KMS-11 (cell line): ENCODE measurements around the gene RBMS3.

Experiments
- H2AFZ ChIP-seq: fragments of 200-600 bp; sonication (generic); 2 replicates; pipeline ENCODE4 v1.6.1; 2016; ENCODE audit warnings: antibody characterized with exemption, mixed run types, low read depth
- H3K27ac ChIP-seq: fragments of 200-600 bp; sonication (generic); 2 replicates; pipeline ENCODE4 v1.6.1; 2016; ENCODE audit warnings: mild to moderate bottlenecking, mixed run types
- H3K27me3 ChIP-seq: fragments of 200-600 bp; sonication (generic); 2 replicates; pipeline ENCODE4 v1.6.1; 2017; ENCODE audit warnings: mild to moderate bottlenecking, low read depth, mixed run types, moderate library complexity; ENCODE audit not compliant: insufficient read depth
- H3K36me3 ChIP-seq: fragments of 200-600 bp; sonication (generic); 2 replicates; pipeline ENCODE4 v1.6.1; 2017; ENCODE audit warnings: mild to moderate bottlenecking, mixed run types; ENCODE audit not compliant: insufficient read depth
- H3K4me1 ChIP-seq: fragments of 200-600 bp; sonication (generic); 2 replicates; pipeline ENCODE4 v1.6.1; 2016; ENCODE audit warnings: mild to moderate bottlenecking, low read depth, mixed run types; ENCODE audit not compliant: poor library complexity, severe bottlenecking
- H3K4me2 ChIP-seq: fragments of 200-600 bp; sonication (generic); 2 replicates; pipeline ENCODE4 v1.7.0; 2016; ENCODE audit warnings: mild to moderate bottlenecking, mixed run types
- H3K4me3 ChIP-seq: fragments of 200-600 bp; sonication (generic); IDR thresholded peaks from 2 replicates; pipeline ENCODE4 v1.6.1; 2017; ENCODE audit warnings: low read depth, low read length, mixed read lengths; ENCODE audit not compliant: insufficient read depth
- H3K79me2 ChIP-seq: fragments of 200-600 bp; sonication (generic); 2 replicates; pipeline ENCODE4 v1.6.1; 2016; ENCODE audit warnings: low read depth, mixed run types; ENCODE audit not compliant: insufficient read depth
- H3K9ac ChIP-seq: fragments of 200-600 bp; sonication (generic); 2 replicates; pipeline ENCODE4 v1.6.1; 2016; ENCODE audit warnings: mild to moderate bottlenecking, mixed run types
- H4K20me1 ChIP-seq: fragments of 200-600 bp; sonication (generic); 2 replicates; pipeline ENCODE4 v1.6.1; 2016; ENCODE audit warnings: mild to moderate bottlenecking, mixed run types; ENCODE audit not compliant: insufficient read depth
- CTCF ChIP-seq: fragments of 200-600 bp; sonication (generic); conservative IDR thresholded peaks from 2 replicates; pipeline ENCODE4 v1.6.1; 2017; ENCODE audit warnings: low read depth, mild to moderate bottlenecking, antibody characterized with exemption, low read length, moderate library complexity, mixed read lengths

The RBMS3 gene

DNA sequence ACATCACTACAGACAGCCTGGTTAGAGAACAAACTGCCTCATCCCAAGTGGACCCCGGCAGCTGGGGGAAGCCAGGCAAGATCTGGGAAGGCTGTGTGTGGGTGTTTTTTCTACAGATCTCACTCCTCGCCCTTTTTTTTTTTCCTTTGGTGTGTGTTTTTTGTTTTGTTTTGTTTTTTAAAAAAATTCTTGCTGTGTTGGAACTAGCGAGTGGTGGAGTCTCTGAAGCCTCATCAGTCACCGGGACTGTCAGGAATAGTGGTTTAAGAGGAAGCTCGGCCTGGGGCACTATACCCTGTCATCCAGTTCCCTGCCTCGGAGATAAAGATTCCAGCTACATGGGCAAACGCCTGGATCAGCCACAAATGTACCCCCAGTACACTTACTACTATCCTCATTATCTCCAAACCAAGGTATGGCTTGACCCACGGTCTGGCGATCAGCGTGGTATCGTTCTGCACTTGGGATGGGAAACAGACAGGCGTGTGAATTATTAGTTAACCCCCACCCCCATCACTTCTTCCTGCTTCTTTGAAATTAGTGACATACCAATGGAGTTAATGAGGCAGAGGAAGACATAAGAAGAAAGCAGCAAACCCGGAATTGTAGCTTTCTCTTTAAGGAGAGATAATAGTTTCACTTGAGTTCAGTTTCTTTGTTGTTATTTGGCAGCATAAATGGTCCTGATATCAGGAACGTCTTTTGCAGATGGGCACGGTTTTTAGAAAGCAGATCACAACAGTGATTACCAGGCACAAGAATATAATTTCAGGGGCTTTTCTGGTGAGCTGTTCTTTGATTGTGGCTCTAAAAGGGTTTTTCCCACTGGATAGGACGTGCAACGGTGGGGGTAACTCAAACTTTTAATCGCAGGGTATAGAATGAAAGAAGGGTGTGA lies 722 bp downstream of the RBMS3 start:
- Histone ChIP-seq H2AFZ (no peak overlapping the region), H3K27me3 (no peaks in the 10 kb centered on the region), H3K27ac (no peak overlapping the region), H3K79me2 (no peaks in the 10 kb centered on the region), H4K20me1 (no peaks in the 10 kb centered on the region), H3K4me3 (no peak overlapping the region), H3K36me3 (no peaks in the 10 kb centered on the region), H3K9ac (no peak overlapping the region), H3K4me1 (no peaks in the 10 kb centered on the region), H3K4me2 (no peak overlapping the region)
- TF ChIP-seq CTCF = no peak

DNA sequence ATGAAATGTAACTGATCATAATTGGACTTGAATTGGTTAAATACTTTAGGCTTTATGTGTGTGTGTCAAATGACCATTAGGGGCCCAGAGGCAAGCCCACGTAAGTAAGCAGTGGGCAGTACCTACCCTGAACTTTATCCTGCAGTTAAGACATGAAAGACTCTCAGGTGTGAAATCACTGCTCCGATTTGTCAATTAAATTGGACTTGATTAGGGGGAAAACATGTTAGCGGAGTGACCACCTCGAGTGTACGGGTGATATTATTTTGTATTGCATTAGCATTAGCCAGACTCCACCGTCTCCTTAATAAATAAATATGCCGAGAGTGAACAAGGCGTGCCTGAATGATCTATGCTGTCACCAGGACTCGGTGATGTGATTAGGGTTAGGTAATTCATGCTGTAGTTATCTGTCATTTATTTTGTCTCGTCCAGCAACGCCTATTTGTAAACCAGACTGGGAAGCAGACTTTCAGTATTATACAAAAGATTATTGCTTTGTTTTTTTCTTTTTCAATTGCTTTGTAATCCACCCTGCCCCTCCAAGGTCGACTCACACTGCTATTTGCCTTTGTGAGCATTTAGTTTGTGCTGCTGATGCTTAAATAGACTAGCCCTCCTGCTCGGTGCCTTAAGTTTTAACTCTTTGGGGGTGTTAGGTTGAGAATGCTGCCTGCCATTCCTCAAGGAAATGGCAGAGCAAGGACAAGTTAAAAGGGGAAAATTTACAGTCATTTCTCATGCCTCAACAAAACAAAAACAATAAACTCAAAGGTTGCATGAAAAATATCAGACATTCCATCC lies 1.8 kb downstream of the RBMS3 start:
- Histone ChIP-seq H3K4me3 (no peak overlapping the region), H3K4me2 (no peak overlapping the region), H3K9ac (no peak overlapping the region), H3K27me3 (no peaks in the 10 kb centered on the region), H3K79me2 (no peaks in the 10 kb centered on the region), H3K27ac (no peak overlapping the region), H3K4me1 (no peaks in the 10 kb centered on the region), H2AFZ (no peak overlapping the region), H3K36me3 (no peaks in the 10 kb centered on the region), H4K20me1 (no peaks in the 10 kb centered on the region)
- TF ChIP-seq CTCF = no peak

GRCh38 chr3:29283231-29284119 lies 2.6 kb downstream of the RBMS3 start:
- Histone ChIP-seq H3K27me3 (no peaks in the 10 kb centered on the region), H4K20me1 (no peaks in the 10 kb centered on the region), H3K9ac (no peak overlapping the region), H3K4me1 (no peaks in the 10 kb centered on the region), H3K36me3 (no peaks in the 10 kb centered on the region), H3K4me2 (no peak overlapping the region), H3K79me2 (no peaks in the 10 kb centered on the region), H2AFZ (no peak overlapping the region), H3K4me3 (no peak overlapping the region), H3K27ac (no peak overlapping the region)
- TF ChIP-seq CTCF = no peak

GRCh38 chr3:29284497-29284896 lies 3.6 kb downstream of the RBMS3 start:
- no peaks in the 10 kb centered on the region for H3K36me3 ChIP-seq
- no peak overlapping the region for H3K4me3 ChIP-seq
- no peaks in the 10 kb centered on the region for H3K27me3 ChIP-seq
- H3K9ac ChIP-seq = no peak overlapping the region
- no peaks in the 10 kb centered on the region for H3K79me2 ChIP-seq
- H3K4me2 ChIP-seq = no peak overlapping the region
- no peak overlapping the region for H2AFZ ChIP-seq
- no peak overlapping the region for H3K27ac ChIP-seq
- TF ChIP-seq CTCF = no peak
- no peaks in the 10 kb centered on the region for H3K4me1 ChIP-seq
- no peaks in the 10 kb centered on the region for H4K20me1 ChIP-seq
